ENCODE data around the gene PLEKHO2.

DNA sequence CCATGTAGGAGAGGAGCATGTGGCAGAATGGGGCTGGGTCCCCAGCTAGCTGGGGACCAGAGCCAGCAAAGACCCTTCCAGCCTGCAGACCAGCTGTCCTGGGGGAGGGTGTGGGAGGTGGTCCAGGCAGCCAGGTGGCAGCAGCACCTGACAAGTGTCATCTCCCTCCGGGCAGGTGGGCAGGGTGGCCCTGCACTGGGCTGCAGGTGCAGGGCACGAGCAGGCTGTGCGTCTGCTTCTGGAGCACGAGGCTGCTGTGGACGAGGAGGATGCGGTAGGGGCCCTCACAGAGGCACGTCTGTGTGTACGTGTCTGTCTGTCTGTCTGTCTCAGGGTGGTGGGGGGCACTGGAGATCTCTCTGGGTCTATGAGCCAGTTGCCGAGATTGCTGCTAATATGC, 75.5 kb downstream of the PLEKHO2 start:
- TF ChIP-seq, protein P1, sequence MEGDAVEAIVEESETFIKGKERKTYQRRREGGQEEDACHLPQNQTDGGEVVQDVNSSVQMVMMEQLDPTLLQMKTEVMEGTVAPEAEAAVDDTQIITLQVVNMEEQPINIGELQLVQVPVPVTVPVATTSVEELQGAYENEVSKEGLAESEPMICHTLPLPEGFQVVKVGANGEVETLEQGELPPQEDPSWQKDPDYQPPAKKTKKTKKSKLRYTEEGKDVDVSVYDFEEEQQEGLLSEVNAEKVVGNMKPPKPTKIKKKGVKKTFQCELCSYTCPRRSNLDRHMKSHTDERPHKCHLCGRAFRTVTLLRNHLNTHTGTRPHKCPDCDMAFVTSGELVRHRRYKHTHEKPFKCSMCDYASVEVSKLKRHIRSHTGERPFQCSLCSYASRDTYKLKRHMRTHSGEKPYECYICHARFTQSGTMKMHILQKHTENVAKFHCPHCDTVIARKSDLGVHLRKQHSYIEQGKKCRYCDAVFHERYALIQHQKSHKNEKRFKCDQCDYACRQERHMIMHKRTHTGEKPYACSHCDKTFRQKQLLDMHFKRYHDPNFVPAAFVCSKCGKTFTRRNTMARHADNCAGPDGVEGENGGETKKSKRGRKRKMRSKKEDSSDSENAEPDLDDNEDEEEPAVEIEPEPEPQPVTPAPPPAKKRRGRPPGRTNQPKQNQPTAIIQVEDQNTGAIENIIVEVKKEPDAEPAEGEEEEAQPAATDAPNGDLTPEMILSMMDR (IDR thresholded peaks at IDR 0.05): no peak
- TF ChIP-seq ZFX (IDR thresholded peaks at IDR 0.05; ENCODE audit: borderline replicate concordance): no peak
